ENCODE measurements around the gene HMOX1.

DNA sequence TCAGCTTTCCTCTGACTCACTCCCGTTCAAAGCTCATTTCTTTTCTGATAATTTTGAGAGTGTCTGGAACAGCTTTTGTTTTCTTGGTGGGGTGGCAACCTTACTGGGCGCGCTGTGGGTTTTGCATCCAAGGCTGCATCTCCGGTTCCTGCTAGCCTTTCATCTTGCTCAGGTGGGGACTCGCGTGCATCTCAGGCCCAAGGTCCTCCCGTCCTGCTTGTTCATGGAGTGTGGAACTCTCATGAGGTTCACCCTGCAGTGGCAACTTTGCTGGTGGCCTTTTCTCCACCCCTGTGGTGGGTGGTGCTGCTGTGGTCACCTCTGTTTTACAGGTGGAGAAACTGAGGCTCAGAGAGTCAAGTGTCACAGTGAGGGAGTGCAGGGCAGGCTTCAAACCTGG, 44.6 kb downstream of the HMOX1 start:
- TF ChIP-seq FOXA2 (IDR thresholded peaks at IDR 0.05), result no peak
- TF ChIP-seq, protein P1, sequence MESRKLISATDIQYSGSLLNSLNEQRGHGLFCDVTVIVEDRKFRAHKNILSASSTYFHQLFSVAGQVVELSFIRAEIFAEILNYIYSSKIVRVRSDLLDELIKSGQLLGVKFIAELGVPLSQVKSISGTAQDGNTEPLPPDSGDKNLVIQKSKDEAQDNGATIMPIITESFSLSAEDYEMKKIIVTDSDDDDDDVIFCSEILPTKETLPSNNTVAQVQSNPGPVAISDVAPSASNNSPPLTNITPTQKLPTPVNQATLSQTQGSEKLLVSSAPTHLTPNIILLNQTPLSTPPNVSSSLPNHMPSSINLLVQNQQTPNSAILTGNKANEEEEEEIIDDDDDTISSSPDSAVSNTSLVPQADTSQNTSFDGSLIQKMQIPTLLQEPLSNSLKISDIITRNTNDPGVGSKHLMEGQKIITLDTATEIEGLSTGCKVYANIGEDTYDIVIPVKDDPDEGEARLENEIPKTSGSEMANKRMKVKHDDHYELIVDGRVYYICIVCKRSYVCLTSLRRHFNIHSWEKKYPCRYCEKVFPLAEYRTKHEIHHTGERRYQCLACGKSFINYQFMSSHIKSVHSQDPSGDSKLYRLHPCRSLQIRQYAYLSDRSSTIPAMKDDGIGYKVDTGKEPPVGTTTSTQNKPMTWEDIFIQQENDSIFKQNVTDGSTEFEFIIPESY (IDR thresholded peaks at IDR 0.05), result no peak
